Middle frontal gyrus (tissue), 1 donor: ENCODE results near the gene AKR1C2.
"Not testable (repeated sequence)": the region's sequence is repeated elsewhere in the genome, so short reads cannot be mapped to it uniquely, and the experiment has no call there.

Experiments
- DNase-seq: peaks from one replicate; pipeline ENCODE4 v3.0.0-alpha.2; 2015; ENCODE audit warnings: low spot score; ENCODE audit errors: extremely low spot score

Gene AKR1C2

DNA sequence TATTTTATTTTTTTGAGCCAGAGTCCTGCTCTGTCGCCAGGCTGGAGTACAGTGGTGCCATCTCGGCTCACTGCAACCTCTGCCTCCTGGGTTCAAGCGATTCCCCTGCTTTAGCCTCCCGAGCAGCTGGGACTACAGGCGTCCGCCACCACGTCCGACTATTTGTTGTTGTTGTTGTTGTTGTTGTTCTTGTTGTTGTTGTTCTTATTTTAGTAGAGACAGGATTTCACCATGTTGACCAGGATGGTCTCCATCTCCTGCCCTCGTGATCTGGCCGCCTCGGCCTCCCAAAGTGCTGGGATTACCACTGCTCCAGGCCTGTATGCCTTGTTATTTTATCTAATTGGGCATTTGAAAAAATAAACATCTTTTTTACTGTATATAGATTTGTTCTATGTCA is 42.1 kb downstream of the AKR1C2 start:
- DNase-seq = not testable (repeated sequence)

- DNase-seq = not testable (repeated sequence)
Observed at GRCh38 chr10:4956955-4957645, 46.6 kb downstream of the AKR1C2 start.

- not testable (repeated sequence) for DNase-seq
Observed at GRCh38 chr10:4956088-4956487, 47.6 kb downstream of the AKR1C2 start.

DNA sequence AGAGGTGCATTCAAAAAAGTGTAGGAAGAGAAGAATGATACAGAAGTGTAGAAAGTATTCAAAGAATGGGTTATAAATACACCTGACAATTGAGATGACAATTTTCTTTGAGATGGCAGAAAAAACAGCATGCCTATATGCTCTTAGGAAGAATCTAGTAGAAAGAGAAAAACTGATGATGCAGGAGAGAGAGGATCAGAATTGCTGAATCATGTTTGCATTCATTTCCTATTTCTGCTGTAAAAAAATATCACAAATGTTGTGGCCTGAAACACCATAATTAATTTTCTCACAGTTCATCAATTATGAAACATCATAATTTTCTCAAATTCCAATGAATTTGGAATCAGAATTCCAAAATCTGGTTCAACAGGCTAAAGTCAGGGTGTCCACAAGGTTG is 50.3 kb downstream of the AKR1C2 start:
- no peak for DNase-seq

DNA sequence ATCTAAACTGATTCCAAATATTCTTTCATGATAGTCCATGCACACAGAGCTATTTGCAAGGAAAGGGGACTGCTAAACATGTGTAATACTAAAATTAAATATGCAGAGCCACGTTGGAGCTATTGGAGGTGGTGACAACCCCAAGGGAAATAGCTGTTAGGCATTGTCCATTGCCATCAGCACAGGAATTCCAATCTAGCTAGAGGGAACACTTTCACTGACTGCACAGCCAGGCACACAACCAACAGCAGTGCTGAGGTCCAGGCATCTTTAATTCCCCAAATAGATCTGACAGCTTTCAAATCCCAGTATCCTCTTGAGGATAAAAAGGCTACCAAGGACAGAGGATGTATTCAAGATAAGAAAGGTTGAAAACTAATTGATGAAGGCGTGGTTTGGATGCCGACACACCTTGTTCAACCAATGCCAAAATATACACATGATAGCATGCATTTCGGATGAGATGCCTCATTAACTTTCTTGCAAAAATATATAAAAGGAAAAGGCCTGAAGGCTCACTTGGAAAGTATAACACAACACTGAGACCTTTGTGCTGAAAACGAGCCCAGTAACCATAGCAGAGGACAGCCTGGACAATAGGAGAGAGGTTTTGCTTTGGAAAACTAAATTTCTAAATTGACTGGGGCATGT is 52.0 kb downstream of the AKR1C2 start:
- DNase-seq = not testable (repeated sequence)

DNA sequence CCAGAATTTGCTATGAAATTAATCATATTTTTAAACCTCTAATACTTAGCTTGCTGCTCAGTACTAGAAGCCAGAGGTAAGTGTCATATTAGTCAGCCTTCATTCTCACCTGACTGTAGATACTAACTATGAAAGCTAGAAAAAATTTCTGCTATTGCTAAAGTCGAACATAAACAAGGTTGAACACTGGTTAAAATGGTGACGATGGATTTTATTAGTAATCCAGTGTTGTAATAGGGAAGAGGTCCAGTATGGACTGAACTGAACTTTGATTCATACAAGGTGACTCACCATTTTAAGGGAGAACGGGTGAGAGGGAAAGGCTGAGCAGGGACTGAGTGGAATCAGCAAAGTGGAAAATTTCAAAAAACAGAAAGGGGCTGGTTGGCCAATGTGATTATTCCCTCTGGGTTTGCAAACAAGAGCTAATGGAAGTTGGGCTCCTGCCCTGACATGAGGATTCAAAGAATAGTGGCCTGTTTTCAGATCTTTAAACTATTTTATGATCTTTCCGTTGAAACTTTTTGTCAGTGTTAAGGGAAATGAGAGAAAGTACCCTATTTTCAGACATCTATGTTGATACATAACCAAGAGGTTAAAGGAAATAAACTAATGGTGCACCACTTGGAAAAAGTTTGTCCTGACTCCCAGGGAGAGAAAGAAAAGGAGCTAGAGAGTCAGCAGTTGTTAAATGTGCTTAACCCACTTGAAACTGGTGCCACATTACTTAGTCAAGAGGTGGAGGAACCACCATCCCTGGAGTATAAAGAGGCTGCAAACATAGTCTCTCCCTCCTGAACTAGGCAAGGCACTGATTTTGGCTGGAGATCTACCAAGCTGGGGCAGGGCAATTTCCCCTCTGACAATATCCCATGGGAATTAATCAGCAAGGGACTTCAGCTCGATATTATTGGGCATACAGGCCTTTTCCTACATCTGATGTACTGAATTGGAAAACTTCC is 55.7 kb downstream of the AKR1C2 start:
- no peak for DNase-seq

DNA sequence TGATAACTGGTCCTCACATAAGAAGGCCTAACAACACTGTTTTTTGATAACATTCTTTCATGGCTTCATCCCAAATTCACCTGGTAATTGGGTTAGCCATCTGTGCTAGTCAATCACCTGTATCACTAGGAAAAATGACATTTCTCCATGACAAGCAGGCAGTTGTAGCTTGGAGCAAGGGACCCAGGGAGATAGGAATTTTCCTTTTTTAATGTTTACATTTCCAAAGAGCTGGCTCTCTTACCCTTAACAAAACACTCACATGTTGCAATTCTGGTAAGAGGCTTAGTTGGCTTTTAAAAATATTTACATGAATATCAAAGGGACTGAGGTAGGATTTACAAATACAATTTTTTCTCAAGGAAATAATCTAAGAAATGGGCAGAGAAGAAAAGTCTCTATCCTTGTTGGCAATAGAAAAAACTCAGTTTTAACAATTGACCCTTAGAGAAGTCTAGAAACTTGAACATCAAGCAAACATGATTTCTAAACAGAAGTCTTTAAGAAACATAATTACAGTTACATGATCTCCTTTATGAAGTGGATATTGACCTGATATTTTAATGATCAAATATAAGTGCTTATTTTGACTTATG is 56.5 kb downstream of the AKR1C2 start:
- DNase-seq = no peak

GRCh38 chr10:4945766-4946717 is 57.6 kb downstream of the AKR1C2 start:
- no peak for DNase-seq

DNA sequence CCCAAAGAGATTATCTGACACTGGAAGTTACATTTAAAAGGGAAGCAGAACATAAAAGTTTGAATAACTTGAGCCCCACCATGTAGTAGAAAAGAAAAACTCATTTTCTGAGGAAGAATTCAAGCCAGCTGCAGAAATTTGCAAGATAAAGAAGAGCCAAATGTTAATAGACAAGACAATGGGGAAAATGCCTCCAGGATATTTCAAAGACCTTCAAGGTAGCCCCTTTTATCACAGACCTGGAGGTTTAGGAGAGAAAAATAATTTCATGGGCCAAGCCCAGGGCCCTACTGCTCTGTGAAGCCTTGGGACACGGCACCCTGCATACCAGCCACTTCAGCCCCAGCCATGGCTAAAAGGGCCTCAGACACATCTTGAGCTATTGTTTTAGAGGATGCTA is 58.8 kb downstream of the AKR1C2 start:
- DNase-seq = no peak

DNA sequence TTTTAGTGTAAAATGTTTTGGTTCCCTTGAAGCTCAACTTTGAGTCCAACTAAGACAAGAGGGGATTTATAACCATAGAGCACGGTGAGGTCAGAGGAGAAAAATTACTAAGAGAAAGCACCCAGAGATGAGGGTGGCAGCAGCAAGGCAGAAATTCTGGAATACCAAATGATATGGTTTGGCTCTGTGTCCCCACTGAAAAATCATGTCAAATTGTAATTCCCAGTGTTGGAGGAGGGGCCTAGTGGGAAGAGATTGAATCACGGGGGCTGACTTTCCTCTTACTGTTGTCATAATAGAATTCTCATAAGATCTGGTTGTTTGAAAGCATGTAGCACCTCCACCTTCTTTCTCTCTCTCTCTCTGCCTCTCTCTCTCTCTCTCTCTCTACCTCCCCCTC is 59.8 kb downstream of the AKR1C2 start:
- no peak for DNase-seq

- DNase-seq = not testable (repeated sequence)
Observed at GRCh38 chr10:4943416-4943815, 60.2 kb downstream of the AKR1C2 start.

GRCh38 chr10:4942931-4943330 is 60.7 kb downstream of the AKR1C2 start:
- not testable (repeated sequence) for DNase-seq

DNA sequence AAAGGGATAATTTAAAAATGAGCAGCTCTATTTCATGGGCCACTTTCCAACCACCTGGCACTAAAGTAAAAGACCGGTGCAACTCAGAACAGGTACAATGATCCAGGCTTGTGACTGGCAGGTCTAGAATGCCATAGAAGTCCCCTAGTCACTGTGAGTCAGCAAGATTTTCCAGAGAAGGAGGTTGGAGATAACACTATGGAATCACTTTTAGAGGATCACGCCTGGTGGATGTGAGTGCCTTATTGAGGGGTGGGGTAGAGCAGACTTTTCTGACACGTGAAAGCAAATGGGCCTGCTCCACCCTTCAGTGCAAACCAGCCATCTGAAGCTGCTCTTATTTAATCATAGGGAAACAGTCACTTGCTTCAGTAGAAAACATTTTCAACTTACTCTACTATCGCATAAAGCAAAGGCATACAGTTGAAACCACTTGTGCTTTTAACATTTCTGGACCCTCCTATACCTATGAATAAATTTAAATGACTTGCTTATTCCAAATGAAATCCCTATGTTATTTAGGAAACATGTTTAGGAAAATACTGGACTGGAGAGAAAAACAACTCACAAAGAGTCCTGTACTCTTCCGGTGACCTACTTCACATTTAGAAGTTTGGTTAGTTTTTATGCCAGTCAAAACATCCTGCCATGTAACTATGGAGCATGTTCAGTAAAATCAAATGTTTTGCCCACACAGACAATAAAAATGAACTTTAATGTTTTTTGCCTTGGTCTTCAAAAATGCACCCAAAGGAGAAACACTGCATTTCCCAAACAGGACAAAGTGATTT is 61.9 kb downstream of the AKR1C2 start:
- DNase-seq = no peak

DNA sequence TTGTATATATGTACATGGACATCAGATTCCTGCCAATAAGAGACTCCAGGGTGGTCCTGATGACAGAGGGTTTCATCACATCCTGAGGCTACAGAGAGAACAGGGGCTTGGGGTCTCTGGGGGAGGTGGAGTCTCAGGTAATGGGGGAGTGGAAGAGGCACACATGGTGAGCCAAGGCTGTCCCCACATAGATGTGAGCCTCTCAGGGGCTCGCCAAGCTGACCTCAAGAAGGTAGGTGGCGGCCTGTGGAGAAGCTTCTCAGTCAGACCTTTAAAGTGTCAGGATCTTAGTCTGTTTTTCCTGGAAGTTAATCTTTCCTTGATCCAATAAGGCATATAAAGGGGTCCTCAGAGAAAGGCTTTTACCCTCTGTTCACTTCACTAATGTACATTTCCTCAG is 62.7 kb downstream of the AKR1C2 start:
- not testable (repeated sequence) for DNase-seq

DNA sequence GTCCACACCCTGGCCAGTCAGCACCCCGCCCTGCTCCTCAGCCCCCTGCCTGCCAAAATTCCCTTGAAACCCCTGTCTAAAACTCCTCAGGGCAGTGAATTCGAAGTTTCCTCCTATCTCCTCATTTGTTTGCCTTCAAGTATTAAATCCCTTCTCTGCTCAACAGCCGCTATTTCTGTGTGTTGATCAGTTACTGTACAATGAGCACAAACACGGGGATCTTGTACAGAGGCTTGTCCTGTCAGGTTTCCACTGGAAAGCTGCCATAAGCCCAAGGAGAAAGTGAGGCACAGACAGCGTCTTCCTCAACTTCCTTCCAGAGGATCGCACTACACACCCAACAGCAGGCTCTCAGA is 63.6 kb downstream of the AKR1C2 start:
- not testable (repeated sequence) for DNase-seq

GRCh38 chr10:4939224-4940072 is 64.2 kb downstream of the AKR1C2 start:
- no peak for DNase-seq
